ENCODE measurements around the gene HSPG2.

Gene HSPG2

DNA sequence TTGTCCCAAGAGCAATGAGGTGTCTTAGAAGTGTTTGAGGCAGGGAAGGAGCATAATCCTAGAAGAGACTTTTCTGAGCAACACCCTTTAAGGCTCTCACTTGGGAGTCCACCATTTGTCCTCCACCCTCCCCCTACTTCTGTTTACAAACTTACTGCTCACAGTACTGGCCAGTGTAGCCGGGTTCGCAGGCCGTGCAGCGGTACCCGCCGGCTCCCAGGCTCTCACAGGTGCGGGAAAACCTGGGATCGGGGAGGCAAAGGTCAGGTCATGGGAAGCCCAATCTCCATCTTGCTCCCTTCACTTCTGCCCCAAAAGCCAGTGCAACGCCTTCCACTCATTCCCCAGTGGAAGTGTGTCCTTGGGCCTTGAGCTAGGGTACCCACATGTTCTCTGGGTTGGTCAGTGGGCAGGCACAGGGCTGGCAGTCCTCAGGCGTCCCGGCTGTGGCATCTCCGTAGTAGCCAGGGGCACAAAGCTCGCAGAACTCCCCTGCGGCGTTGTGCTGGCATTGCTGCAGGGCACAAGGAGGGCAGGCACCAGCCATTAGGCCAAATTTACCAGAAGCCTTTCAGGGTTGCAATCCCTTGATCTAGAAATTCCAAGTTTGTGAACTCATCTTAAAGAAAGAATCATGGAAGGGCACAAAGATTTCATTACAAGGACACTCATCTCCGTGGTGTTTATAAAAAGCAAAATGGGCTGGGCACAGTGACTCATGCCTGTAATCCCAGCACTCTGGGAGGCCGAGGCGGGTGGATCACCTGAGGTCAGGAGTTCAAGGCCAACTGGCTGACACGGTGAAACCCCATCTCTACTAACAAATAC, 75.3 kb downstream of the HSPG2 start:
- DNase-seq (ENCODE audit: low spot score): no peak

DNA sequence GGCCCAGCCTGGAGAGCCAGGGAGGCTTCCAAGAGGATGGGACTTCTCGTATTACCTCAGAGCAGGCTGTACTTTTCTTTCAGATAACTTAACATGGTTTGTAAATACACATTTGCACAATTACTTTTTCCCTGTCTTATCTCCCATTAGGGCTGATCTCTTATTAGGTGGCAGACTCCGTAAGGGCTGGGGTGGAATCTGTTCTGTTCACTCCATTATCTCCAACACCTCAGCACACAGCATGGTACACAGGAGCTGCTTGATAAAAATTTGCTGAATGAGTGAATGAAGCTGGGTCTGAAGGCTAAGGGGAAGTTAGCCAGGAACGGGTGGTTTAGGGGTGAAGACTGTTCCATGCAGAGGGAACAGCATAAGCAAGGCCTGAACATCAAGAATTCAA, 76.1 kb downstream of the HSPG2 start:
- no peak for DNase-seq (ENCODE audit: low spot score)

DNA sequence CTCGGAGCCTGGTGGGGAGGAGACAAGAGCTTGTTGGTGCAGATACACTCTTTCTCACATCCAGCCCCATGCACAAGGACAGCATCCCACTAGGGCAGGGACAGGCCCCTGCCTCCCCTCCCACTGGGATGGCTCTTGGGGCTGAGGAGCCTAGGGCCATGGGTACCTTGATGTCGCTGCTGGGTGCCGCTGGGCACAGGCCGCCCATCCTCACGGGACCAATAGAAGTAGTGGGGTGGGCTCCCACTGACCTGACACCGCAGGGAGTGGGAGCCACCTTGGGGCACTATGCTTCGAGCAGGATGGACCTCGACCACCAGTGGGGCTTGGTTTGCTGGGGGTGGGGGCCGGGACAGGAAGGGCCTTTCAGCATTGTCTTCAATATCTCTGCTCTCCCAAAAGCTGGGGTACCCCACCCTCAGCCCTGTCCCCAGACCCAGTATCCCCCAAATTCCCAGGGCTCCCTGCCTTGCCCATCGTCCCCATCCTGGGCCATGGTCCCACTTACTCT, 77.4 kb downstream of the HSPG2 start:
- DNase-seq (ENCODE audit: low spot score): no peak

DNA sequence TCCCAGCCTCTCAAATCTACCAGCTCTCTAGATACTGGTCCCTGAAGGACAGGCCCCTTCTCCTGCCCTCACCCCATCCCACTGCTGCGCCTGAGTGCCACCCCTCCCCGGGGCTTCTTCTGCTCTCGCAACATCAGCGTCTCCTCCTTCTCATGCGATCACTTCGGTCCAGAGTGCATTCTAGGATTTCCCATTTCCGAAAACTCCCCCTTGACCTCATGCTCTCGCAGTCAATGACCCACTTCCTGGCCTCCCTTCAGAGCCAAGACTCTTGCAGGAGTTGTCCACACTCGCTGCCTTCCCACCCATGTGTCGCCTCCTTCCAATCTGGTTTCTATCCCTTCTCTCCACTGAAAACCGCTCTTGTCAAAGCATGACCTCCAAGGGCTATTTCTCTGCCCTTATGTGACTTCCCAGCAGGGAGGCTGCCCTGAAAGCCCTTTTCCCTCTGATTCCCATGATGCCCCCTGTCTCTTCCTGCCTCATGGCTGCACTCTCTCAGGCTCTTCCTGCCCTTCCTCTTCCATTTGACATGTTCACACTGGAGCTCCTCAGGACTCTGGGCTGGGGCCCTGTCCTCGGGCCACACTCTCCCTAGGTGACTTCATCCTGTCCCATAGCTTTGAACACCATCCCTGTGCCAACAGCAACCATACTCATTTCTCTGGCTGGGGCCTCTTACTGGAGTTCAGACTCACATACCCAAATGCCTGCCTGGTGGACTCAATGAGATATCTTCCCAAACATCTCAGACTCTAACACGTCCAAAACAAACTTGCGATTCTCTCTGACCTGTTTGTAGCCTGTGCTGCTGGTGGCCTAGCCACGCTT, 79.1 kb downstream of the HSPG2 start:
- DNase-seq (ENCODE audit: low spot score): no peak

DNA sequence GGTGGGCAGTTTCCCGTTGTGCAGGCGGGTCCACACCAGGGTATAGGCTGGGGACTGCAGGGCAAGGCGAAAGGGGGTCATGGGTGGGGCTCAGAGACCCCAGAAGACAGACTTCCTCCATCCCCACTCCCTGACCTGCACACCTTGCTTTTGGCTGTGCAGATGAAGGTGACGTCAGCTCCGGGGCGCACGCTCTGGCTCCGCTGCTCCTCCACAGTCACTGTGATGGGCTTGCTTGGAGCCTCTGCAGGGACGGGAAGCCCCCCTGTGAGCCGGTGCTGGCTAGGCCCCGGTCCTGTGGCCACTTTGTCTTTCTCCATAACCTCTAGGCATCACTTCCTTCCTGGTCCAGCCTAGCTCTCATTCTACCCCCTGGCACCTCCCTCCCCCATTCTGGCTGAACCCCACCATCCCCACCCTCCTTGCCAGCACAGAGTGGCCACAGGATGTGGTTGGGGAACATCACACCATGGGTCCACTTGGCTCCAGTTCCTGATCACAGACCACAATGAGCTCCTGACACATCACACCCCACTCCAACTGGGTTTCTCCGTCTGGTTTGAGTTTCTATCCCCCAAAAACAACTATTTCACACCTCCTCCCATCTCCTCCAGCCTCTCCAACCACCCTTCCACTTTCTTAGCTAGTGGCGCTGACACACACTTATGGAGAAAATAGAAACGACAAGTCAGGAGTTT, 79.8 kb downstream of the HSPG2 start:
- DNase-seq (ENCODE audit: low spot score): no peak

DNA sequence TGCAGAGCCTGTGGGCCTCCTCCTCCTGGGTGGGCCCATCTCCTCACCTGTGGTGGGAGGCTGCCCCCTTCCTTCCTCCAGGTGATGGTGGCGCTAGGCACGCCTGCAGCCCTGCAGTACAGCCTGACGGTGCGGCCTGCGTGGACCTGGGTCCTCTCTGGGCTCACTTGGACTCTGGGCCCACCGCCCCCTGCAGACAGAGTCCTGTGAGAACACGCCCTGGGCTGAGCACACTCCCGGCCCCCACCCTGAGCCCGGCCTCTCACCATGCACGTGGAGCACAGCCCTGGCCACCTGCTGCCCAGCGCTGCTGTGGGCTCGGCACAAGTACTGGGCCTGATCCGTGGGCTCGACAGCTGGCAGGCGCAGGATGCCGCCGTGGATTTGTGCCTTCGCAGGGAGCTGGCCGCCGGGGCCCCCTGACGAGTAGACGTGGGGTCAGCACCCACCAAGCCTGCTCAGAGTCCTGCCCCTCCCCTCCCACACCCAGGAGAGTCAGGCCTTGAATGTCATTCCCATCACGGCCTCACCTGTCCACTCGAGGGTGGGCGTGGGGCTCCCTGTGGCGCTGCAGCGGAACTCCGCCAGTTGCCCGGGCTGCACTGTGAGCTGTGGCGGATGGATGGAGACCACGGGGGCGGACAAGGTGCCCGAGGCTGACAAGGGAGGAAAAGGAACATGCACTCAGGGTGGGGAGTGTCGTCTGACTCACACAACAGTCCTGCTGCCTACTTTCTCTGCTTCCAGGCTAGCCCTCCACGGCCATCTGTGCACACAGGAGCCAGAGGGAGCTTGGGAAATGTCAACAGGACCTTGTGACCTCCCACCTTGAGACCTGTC, 81.6 kb downstream of the HSPG2 start:
- DNase-seq (ENCODE audit: low spot score): no peak

DNA sequence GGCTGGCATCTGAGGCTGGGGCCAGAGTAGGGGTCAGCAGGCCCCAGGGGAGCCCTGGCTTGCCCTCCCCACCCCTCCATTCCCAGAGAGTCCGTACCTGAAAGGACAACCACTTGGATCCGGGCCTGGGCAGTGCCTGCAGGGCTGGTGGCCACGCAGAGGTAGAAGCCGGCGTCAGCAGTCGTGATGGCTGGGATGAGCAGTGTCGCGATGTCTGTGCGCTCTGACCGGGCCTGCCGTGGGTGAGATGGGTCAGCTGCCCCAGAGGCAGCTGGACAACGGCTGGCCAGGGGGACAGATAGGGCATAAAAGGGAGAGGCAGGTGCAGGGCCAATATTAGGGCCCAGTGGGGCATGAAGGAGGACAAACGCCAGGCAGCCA, 82.4 kb downstream of the HSPG2 start:
- DNase-seq (ENCODE audit: low spot score): no peak

DNA sequence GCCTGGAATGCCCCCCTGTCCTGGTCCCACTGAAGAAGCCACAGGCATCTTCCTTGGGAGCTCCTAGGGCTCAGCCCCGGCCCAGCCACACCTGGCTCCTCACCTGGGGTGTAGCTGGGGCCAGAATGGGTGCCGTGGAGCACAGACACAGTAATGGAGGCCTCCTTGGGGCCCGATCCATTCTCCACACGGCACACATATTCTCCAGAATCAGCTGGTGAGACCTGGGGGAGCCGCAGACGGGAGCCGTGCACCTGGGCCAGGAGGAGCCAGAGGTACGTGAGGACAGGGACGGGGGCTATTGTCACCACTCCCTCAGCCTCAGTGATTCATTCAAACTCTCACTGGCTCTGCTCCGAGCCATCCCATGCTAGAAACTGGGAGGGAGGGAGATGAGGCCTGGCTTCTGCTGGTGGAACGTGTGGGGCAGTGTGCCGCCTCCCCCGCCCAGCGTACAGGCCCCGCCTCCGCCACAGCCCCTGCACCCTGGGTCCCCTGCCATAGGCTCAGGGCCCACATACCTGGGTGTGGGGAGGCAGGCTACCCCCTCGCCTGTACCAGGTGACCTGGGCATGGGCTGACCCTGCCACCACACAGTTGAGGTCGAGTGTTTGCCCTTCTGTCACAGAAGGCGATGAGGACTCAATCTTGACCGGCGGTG, 82.9 kb downstream of the HSPG2 start:
- DNase-seq (ENCODE audit: low spot score): no peak

DNA sequence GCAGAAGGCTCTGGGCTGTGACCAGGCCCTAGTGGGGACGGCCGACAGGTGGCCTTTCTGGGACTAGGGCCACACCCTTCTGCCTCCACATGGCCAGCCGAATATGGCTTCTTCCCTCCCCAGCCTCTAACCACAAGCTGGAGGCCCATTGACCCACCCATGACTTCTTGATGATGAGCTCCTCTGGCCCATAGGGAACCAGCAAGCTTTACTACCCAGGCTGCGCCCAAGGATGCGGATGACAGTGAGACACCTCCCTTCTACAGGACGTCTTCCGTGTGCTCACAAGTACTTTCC, 84.0 kb downstream of the HSPG2 start:
- DNase-seq (ENCODE audit: low spot score): no peak

DNA sequence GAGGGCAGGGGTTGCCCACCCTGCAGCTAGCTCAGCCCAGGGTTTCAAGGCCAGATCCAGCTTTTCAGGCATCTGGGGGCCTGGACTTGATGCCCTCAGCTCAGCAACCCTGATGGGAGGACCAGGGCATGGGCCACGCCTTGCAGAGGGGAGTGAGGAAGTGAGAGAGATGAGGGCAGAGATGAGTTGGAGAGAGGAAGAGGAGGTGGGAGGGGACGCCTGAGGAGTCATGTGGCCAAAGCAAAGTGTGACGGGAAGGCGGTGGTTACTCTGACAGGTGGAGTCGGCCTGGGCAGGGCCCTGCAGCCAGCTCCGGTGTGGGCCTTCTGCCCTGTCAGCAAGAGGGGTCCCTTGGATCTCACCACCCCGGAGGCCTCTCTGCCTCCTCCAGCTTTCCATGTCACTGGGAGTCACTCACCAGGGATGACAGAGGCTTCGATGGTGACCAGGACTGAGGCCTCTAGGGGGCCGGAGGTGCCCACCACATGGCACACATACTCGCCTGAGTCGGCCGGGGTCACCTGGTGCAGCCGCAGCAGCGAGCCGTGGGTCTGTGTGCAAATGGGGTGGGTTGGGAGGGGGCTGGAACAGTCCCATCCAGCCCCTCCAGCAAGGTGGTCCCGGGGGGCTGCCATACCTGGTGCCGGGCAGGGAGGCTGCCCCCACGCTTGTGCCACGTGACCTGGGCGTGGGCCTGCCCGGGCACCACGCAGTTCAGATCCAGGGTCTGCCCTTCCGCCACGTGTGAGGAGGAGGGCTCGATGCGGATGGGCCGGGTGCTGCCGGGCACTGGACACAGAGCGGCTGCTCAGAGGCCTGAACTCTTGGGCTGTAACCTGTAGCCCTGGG, 84.6 kb downstream of the HSPG2 start:
- DNase-seq (ENCODE audit: low spot score): peak; percentile 20

DNA sequence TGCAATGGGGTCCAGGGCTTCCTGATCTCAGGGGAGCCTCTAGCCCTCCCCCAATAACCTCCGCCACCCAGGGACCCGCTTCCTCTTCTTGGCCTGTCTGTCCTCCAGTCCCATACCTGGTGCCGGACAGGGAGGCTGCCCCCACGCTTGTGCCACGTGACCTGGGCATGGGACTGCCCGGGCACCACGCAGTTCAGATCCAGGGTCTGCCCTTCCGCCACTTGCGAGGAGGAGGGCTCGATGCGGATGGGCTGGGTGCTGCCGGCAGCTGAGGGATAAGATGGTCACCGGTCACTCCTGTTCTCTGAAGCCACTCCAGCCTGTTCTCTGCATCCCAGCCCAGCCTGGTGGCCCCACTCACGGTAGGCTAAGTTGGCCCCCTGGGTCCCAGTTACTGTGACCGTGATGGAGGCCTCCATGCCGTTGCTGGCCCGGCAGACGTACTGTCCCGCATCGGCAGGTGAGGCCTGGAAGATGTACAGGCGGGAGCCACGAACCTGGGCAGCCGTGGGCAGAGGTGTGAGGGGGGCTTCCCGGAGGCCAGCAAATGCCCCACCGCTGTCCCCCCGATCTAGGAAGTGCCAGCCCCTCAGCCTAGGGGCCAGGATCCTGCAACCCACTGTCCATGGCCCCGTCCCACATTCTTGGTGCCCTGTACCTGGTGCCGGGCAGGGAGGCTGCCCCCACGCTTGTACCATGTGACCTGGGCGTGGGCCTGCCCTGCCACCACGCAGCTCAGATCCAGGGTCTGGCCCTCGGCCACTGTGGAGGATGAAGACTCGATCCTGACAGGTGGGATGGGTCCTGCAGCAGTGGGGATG, 85.5 kb downstream of the HSPG2 start:
- DNase-seq (ENCODE audit: low spot score): no peak

DNA sequence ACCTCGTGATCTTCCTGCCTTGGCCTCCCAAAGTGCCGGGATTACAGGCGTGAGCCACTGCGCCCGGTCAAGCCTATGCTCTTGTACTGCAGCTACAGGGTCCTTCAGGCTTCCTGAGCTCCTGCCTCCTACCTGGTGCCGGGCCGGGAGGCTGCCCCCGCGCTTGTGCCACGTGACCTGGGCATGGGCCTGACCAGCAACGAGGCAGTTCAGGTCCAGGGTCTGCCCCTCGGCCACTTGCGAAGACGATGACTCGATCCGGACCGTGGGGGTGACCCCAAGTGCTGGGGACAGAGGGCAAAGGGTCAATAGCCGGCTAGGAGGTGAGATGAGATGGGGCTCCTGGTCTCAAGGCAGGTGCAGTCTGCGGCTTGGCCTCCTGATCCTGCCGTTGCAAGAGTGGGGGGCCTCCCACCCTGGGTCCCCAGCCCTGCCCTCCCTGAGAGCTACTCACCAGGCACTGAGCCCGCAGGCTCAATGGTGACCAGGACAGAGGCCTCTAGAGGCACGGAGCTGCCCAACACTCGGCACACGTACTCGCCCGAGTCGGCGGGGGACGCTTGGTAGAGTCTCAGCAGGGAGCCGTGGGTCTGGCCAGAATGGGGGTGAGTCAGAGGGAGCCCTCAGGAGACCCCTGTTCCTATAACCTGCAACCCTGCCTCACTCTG, 87.1 kb downstream of the HSPG2 start:
- DNase-seq (ENCODE audit: low spot score): no peak

DNA sequence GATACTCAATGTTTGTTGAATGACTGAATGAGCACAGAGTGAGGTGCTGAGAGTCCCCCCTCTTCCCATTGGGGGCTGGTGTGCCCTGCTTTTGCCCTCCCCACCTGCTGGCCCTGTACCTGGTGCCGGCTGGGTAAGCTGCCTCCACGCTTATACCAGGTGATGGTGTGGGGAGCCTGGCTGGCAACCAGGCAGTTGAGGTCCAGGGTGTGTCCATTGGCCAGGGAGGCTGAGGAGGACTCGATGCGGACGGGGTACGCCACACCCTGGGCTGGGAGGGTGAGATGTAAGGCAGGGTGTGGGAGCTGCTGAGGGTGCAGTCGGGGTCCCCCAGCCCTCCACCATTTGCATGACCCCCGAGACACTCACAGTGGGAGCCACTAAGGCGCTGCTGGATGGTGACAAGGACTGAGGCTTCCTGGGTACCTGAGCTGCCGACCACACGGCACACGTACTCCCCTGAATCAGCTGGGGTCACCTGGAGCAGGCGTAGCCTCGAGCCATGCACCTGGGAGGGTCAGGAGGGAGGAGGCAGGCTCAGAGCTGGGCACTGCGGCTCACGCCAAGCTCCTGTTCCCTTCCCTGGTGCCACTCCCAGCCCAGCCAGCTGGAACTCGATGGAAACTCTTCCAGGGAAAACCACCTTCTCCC, 88.5 kb downstream of the HSPG2 start:
- DNase-seq (ENCODE audit: low spot score): no peak

DNA sequence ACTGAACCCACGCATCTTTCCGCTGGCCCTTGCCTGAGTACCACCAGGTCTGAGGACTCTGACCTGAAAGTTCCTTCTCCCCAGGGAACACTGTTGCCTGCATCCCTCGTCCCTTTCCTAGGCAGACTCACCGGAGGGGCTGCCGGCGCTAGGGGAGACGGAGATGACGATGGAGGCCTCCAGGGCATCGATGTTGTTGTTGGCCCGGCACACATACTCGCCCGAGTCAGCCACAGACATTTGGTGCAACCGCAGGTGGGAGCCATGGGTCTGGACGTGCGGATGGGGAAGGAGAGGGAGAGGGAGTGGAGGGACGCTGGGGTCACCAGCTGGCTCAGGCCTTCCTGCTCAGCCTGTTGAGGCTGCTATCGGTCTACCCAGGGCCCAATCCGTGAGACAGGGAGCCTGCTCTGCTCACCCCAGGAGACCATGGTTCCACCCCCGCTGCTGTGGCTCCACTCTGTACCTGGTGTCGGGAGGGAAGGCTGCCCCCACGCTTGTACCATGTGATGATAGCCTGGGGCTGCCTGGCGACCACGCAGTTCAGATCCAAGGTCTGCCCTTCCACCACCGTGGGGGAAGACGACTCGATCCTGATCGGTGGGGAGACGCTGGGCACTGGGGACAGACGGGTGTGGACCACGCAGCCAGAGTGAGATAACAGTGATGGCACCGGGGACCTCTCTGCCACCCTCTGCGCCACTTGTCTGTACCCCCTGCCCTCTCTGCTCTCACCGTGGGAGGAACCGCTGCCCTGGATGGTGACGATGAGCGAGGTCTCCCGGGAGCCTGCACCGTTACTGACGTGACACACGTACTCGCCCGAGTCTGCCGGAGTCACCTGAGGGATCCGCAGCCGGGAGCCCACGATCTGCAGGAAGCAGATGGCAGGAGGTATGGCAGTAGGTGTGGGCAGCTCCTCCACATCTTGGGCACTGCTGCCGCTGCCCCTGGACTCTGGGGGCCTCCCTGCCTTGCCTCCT, 89.6 kb downstream of the HSPG2 start:
- no peak for DNase-seq (ENCODE audit: low spot score)

DNA sequence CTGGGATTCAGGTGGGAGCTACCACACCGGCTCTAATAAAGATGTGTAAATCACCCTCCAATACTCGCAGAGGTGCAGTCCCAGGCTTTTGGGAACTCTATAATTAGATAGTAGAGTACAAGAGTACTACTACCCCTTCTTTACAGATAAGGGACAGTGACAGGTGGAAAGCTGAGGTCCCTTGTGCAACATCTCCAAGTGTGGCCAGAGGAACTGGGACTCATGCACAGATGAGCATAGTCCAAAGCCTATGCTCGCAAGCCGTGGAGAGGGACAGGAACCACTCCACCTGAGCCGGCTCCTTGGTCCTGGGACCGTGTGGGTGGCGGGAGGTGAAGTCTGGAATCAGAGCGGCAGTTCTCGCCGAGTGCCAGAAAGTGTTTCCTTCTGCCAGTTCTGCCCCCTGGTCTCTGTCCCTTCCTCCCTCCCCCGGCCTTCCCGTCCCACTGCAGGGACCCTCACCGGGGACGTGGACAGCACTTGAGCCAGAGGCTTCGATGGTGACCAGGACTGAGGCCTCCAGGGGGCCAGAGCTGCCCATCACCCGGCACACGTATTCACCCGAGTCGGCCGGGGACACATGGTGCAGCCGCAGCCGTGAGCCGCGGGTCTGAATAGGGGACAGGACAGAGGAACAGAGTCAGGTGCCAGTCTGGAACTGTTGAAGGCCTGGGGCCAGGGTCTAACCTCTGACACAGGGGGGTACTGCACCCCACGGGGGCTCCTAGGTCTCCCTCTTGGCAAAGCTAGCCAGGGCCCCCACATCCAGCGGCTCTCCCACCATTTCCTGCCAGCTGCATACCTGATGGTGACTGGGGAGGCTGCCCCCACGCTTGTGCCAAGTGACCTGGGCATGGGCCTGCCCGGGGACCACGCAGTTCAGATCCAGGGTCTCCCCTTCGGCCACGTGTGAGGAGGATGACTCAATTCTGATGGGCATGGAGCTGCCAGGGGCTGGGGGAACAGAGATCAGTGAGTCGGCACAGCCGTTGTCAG, 91.2 kb downstream of the HSPG2 start:
- no peak for DNase-seq (ENCODE audit: low spot score)

DNA sequence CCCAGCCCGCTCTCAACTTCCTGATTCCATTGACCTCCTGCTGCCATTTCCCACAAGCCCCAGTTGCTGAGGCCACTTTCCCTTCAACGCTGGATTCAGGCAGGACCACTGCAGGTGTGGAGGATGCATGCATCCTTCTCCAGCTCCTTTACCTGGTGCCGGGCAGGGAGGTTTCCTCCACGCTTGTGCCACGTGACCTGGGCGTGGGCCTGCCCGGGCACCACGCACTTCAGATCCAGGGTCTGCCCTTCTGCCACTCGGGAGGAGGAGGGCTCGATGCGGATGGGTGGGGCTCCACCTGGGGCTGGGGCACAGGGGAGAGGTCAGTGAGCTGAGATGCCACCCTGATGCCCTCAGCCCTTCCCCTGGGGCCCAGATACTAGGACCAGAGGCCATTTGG, 93.1 kb downstream of the HSPG2 start:
- no peak for DNase-seq (ENCODE audit: low spot score)

Measured in activated CD4-positive, alpha-beta T cell treated with anti-CD3 and anti-CD28 coated beads, Interleukin-2, Interleukin-4, amounts not matched to agents 100 ng/mL and 50 ng/mL, durations not matched to agents 16 hours and 8 hours (primary cell).